Left ventricle myocardium inferior (tissue), 1 donor: ENCODE results near the gene SLC6A16. TPM values are rescaled to one million over a fixed set of nuclear protein-coding genes. Genes with fewer than 3 reads are reported as not detected.

Experiments used
- DNase-seq: peaks from one replicate; pipeline ENCODE4 v3.0.0-alpha.2; 2020
- H3K27ac ChIP-seq: fragments of 200-600 bp; replicated peaks from 2 replicates; pipeline ENCODE4 v1.8.0; 2021
- H3K27me3 ChIP-seq: fragments of 200-600 bp; 2 replicates; pipeline ENCODE4 v1.8.0; 2021; ENCODE audit warnings: low read depth
- H3K36me3 ChIP-seq: fragments of 200-600 bp; 2 replicates; pipeline ENCODE4 v1.8.0; 2021
- H3K4me1 ChIP-seq: fragments of 200-600 bp; 2 replicates; pipeline ENCODE4 v1.8.0; 2021
- H3K4me3 ChIP-seq: fragments of 200-600 bp; 2 replicates; pipeline ENCODE4 v1.8.0; 2021; ENCODE audit warnings: mild to moderate bottlenecking, moderate library complexity
- H3K9me3 ChIP-seq: fragments of 200-600 bp; replicated peaks from 2 replicates; pipeline ENCODE4 v1.8.0; 2021
- CTCF ChIP-seq: fragments of 200-600 bp; IDR thresholded peaks from 2 replicates; pipeline ENCODE4 v1.8.0; 2021; ENCODE audit warnings: antibody characterized with exemption, mild to moderate bottlenecking, borderline replicate concordance
- intact Hi-C: fragments of 100-400 bp; cut with micrococcal nuclease; formaldehyde crosslinking; loops from one replicate; pipeline ENCODE4 v1.11.0; 2022
- total RNA-seq: library from RNA; stranded (reverse); fragmentation: NEBNext Ultra II Directional; extraction: Animal tissue kit (Norgen Biotek cat#: 25700); gene quantifications from one replicate; pipeline ENCODE4 v1.2.1, GENCODE V29; 2021
- donor health status: DM: no; HTN: yes; CAD: no; lungs with severe emphysema.

The SLC6A16 gene
- total RNA-seq, 1 donor from 2014 or later, result 1.1 TPM

GRCh38 chr19:49359851-49360820 lies 35.1 kb upstream of the SLC6A16 start:
- TF ChIP-seq CTCF, result no peak
- peaks cover 51% of the 10 kb centered on the region for H3K4me1 ChIP-seq
- H3K36me3 ChIP-seq, result peaks cover 32% of the 10 kb centered on the region
- no peaks in the 10 kb centered on the region for H3K27me3 ChIP-seq
- intact Hi-C loops, result no loop called here
- peak overlapping the region; percentile 23 for H3K27ac ChIP-seq
- no peaks in the 10 kb centered on the region for H3K9me3 ChIP-seq
- H3K4me3 ChIP-seq, result no peak overlapping the region
- no peak for DNase-seq

- Histone ChIP-seq H3K9me3 (no peaks in the 10 kb centered on the region), H3K4me3 (no peak overlapping the region), H3K36me3 (peaks cover 61% of the 10 kb centered on the region), H3K4me1 (peaks cover 34% of the 10 kb centered on the region), H3K27ac (peak overlapping the region; percentile 19), H3K27me3 (no peaks in the 10 kb centered on the region)
- intact Hi-C loops, result no loop called here
- TF ChIP-seq CTCF, result no peak
- DNase-seq, result no peak
These were observed 32.2 kb upstream of the SLC6A16 start for GRCh38 chr19:49357186-49357585.

GRCh38 chr19:49356382-49356781 lies 31.4 kb upstream of the SLC6A16 start:
- peaks cover 69% of the 10 kb centered on the region for H3K36me3 ChIP-seq
- no peaks in the 10 kb centered on the region for H3K9me3 ChIP-seq
- no peak for TF ChIP-seq CTCF
- no peaks in the 10 kb centered on the region for H3K27me3 ChIP-seq
- H3K4me1 ChIP-seq, result peaks cover 28% of the 10 kb centered on the region
- DNase-seq, result no peak
- H3K27ac ChIP-seq, result peak overlapping the region; percentile 70
- intact Hi-C loops, result no loop called here
- peak overlapping the region; percentile 32 for H3K4me3 ChIP-seq

GRCh38 chr19:49355909-49356353 lies 30.9 kb upstream of the SLC6A16 start:
- H3K36me3 ChIP-seq, result peaks cover 74% of the 10 kb centered on the region
- no peak for TF ChIP-seq CTCF
- H3K4me1 ChIP-seq, result peaks cover 25% of the 10 kb centered on the region
- intact Hi-C loops, result no loop called here
- no peaks in the 10 kb centered on the region for H3K27me3 ChIP-seq
- H3K9me3 ChIP-seq, result no peaks in the 10 kb centered on the region
- peak overlapping the region; percentile 32 for H3K4me3 ChIP-seq
- peak overlapping the region; percentile 70 for H3K27ac ChIP-seq
- peak; percentile 36 for DNase-seq

- intact Hi-C loops, result no loop called here
- no peaks in the 10 kb centered on the region for H3K27me3 ChIP-seq
- no peak for TF ChIP-seq CTCF
- no peak for DNase-seq
- no peaks in the 10 kb centered on the region for H3K4me1 ChIP-seq
- H3K27ac ChIP-seq, result no peak overlapping the region
- H3K36me3 ChIP-seq, result peaks cover 99% of the 10 kb centered on the region
- no peaks in the 10 kb centered on the region for H3K9me3 ChIP-seq
- H3K4me3 ChIP-seq, result no peak overlapping the region
These were observed 24.6 kb upstream of the SLC6A16 start for GRCh38 chr19:49349567-49349966.
